HG03432 (cell line): Measurements from ENCODE around the gene RCN1.
"Not testable (repeated sequence)": the region's sequence is repeated elsewhere in the genome, so short reads cannot be mapped to it uniquely, and the experiment has no call there.

Experiments
- ATAC-seq: cut with Tn5 transposase; IDR thresholded peaks from one replicate; pipeline ENCODE4 v1.9.1; 2021; ENCODE audit warnings: mild to moderate bottlenecking, moderate library complexity; ENCODE audit not compliant: unreplicated experiment

Gene RCN1

DNA sequence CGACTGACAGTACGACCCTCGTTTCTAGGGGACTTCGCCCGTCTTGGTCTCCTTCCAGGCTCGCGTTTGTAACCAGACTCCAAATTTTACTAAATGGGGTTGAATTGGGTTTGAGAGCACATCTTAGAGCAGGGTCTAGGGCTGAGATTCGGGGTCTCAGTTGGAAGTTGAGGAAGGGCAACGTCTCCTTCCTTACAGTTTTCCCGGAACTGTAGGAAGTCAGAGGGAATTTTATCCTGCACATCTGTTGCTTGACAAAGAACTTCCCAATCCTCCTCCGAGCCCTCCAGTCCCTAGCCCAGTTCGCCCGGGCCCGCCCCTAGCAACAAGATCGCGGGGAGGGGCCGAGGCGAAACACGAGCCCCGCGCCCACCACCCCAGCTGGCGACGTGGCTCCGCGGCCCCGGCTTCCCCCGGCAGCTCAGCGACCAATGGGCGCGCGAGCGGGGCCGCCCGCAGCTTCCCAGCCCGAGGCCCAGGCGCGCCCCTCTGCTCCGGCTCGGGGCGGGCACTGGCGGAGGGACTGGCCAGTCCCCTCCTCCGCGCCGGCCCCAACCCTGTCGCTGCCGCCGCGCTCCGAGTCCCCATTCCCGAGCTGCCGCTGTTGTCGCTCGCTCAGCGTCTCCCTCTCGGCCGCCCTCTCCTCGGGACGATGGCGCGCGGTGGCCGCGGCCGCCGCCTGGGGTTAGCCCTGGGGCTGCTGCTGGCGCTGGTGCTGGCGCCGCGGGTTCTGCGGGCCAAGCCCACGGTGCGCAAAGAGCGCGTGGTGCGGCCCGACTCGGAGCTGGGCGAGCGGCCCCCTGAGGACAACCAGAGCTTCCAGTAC is at the start of gene RCN1:
Gene RCN1 (plus strand): TSS at position 530 of the 826 bp plus-strand sequence. CDS start 123 bp downstream, at position 653.
- ATAC-seq: peak; percentile 51

DNA sequence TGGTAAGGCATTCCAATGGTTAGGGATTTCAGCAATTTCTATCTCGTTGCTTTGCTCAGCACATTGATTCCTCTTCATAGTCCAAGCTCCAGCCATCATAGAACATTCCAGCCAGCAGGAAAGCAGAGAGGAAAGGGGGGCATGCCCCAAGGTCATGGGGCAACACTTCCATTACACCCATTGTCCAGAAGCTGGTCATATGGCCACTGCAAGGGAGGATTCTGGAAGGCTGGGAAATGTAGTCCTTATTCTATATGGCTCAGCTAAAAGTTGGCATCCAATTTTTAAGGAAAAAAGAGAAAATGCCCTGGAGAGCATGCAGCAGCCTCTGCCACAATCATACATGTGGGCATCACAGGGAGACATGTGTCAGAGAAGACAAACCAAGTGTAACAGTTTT is 47.1 kb upstream of the RCN1 start:
- no peak for ATAC-seq

- ATAC-seq: no peak
These were observed 46.6 kb upstream of the RCN1 start for GRCh38 chr11:32044158-32044863.

DNA sequence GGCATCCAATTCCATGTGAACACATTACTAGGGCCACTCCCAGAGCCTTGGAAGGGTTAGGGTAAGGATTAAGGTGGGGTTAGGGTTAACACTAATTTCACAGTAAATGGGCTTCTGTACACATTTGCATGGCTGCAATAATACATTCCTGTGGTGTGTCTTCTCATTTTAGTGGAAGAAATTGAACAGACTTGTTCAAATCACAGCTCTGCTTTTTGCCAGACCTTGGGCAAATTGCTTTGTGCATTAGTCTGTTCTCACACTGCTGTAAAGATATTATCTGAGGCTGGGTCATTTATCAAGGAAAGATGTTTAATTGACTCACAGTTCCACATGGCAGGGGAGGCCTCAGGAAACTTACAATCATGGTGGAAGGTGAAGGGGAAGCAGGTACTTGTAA is 45.4 kb upstream of the RCN1 start:
- no peak for ATAC-seq

DNA sequence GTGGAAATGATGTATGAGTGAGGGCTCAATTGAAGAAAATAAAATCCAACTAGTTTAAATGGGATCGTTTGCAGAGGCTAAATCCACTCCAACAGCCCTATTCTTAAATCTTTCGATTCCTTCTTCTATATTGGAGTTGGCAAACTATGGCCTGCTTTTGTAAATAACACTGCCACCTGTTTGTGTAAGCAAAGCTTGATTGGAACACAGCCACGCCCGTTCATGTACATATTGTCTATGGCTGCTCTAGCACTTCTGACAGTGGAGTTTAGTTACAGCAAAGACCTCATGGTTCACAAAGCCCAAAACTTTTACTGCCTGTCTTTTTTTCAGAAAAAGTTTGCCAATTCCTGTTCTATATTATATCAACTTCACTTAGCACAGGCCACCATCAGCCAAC is 40.6 kb upstream of the RCN1 start:
- no peak for ATAC-seq

DNA sequence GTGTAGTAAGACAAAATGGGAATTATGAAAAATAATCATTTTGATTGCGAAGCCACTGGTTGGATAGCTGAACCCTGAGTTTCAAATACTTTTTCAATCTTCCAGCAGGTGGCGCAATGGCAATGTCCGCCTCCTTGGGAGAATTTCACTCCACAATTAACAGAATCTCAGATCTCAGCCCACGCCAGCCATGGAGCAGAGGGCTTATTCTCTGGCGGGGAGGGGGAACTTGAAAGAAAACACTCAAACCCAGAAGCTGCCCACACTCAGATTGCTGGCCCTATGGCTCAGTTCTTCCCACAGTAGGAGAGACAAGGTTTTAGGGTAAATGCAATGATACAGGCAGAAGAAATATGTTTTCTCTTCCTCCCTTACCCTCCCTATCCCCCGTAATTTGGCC is 38.7 kb upstream of the RCN1 start:
- no peak for ATAC-seq

DNA sequence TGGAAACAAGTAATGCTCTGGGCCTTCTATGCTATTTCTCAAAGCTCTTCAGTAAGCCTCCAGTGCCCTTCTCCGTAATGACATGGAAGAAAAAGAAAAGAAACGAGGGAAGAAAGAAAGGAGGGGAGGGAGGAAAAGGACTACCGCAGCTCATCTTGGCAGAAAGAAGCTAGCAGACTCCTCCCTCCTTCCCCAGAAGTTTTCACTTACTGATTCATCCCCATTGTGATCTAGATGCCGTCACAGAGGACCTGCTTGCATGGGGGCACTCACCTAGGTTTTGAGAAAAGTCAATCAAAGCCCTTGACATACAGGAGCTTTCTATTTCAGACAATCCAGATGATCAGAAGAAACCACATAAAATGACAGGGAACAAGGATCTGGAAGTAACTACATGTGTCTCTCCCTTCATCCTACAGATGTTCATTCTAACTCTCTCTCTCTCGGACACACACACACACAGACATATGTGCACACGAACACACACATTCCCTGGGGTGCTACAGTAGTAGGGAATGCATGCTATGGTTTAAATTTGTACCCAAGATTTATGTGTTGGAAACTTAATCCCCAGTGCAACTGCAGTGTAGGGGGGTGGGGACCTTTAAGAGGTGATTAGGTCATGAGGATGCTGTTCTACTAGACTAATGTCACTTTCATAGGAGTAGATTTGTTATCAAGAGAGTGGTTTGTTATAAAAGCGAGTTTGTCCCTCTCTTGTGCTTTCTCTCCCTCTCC is 37.6 kb upstream of the RCN1 start:
- no peak for ATAC-seq

DNA sequence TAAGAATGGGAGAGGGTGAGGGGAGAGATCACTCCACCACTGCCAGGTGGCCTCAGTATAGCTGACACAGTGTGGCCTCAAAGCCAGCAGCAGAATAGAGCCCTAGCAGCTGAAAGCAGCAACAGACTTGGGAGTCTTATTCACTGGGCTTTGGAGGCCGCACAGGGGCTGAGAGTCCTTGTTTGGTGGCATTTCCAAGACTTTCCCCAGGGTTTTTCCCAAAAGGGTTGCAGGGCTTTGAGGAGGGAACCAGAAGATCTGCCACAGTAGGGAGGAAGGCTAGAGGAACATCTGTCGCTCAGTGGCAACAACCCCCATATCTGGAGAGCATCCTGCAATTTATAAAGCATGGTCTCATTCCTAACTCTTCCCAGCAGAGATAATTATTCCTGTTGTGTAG is 35.0 kb upstream of the RCN1 start:
- no peak for ATAC-seq

DNA sequence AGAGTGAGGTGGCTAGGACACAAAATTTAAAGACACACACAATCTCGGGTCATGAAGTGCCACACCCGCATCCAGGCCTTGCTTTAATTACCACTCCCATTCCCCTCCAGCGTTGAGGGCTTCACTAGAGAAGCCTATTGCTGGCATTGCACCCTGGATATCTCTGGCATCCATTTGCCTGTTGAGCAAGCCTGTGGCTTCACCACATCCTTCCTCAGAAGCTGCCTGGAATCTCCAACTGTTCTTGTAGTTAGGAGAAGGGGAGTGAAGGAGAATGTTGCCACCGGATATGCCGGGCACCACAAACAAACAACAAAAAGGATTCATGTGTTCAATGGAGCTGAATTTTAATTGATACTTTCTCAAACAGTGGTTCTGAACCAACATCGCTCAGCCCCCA is 34.4 kb upstream of the RCN1 start:
- ATAC-seq: no peak

DNA sequence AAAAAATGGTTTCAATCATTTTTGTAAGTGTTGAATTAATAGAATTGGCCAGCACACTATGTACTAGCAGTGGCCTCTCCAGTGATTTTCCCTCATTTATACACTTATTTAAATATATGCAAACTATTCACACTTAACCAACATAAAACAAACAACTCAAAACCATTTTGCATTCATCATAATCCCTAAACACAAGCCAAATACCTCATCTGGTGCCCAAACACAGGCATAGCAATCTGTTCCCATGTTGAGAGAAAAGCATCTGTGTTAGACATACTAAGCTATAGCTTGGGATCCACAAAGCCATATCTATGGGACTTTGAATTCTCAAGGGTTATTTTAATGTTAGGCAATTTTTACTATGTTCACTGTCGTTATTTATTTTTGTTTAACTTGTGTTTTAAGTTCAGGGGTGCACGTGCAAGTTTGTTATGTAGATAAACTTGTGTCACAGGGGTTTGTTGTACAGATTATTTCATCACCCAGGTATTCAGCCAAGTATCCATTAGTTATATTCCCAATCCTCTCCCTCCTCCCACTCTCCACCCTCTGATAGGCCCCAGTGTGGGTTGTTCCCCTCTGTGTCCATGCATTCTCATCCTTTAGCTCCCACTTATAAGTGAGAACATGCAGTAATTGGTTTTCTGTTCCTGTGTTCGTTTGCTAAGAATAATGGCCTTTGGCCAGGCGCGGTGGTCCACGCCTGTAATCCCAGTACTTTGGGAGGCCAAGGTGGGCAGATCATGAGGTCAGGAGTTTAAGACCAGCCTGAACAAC is 31.0 kb upstream of the RCN1 start:
- ATAC-seq: no peak

GRCh38 chr11:32062540-32062939 is 28.3 kb upstream of the RCN1 start:
- ATAC-seq: no peak

GRCh38 chr11:32063031-32063430 is 27.8 kb upstream of the RCN1 start:
- not testable (repeated sequence) for ATAC-seq

GRCh38 chr11:32065865-32066629 is 24.8 kb upstream of the RCN1 start:
- ATAC-seq: no peak

- no peak for ATAC-seq
These were observed 22.6 kb upstream of the RCN1 start for GRCh38 chr11:32068134-32068870.

GRCh38 chr11:32069361-32070058 is 21.4 kb upstream of the RCN1 start:
- peak; percentile 82 for ATAC-seq

DNA sequence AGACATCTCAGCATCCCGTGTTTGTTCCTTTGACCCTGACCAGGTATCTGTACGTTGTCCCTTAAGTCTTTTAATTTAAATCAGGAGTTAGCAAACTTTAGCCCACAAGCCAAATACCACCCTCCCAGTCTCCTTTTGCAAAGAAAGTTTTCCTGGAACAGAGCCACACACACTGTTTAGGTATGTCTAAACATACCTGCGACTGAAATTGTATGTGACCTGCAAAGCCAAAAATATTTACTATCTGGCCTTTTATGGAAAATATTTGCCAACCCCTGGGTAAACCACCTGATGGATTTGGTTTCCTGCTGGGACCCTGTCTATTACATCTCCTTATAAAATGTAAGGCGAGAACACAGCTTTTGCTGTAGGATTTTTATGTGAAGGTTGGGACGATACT is 20.2 kb upstream of the RCN1 start:
- ATAC-seq: no peak

- no peak for ATAC-seq
These were observed 19.1 kb upstream of the RCN1 start for GRCh38 chr11:32071811-32072210.

DNA sequence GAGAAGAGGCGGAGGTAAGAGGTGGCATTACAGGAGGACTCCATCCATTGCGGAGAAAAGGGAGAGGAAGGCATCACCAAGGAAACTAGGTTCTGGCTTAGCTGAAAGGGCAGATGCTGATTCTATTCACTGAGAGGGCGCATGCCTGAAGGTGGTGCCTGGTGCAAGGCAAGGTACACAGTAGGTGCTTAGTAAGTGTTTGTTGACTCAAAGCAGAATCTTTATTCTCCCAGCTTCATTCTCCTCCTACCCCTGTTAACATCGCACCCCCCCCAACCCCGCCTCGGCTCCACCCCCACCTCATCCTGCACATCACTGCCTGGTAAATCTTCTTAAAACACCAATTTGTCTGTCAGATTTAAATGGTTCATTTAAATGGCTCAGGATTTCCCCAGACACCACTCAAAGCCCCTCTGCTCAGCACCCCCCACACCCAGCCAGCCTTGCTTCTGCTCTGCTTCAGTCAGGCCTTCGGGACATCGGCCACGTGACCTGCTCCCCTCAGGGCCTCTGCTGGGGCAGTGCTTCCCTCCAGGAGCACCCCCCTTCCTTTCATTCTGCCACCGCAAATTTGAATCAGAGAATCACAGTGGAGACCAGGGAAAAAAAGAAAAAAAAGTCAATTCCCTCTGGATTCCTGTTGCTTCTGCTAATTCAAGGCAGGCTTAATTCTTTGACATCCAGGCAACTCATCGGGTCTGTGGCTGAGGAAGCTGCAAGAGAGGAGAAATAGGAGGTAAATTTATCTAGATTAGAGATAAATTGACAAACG is 17.8 kb upstream of the RCN1 start:
- ATAC-seq: no peak
